Tibial nerve (tissue), 4 donors: ENCODE measurements around the gene PTGR3. TPM values are rescaled to one million over a fixed set of nuclear protein-coding genes. Genes with fewer than 3 reads are reported as not detected.
A peak's percentile ranks its signal among the peaks of the same experiment; 100 is the strongest.

ENCODE experiments used
- DNase-seq, 2 donors: peaks; one replicate each; pipeline ENCODE4 v3.0.0-alpha.2; 2019; ENCODE audit warnings: low spot score in 2 of 2
- H3K27ac ChIP-seq, 4 donors: fragments of 200-600 bp; sonication (generic) in 3 of 4; one replicate each; pipeline ENCODE4 v1.5.1; 2017 to 2019; ENCODE audit warnings: mild to moderate bottlenecking in 1 of 4
- H3K27me3 ChIP-seq, 2 donors: fragments of 200-600 bp; sonication (generic) in 1 of 2; one replicate each; pipeline versions ENCODE4 v1.5.1 to v1.6.0; 2017 to 2019
- H3K36me3 ChIP-seq, 3 donors: fragments of 200-600 bp; sonication (generic); one replicate each; pipeline ENCODE4 v1.5.1; 2018 to 2019
- H3K4me1 ChIP-seq, 4 donors: fragments of 200-600 bp; sonication (generic) in 3 of 4; one replicate each; pipeline ENCODE4 v1.5.1; 2017 to 2019
- H3K4me3 ChIP-seq, 4 donors: fragments of 200-600 bp; sonication (generic) in 3 of 4; one replicate each; pipeline ENCODE4 v1.5.1; 2017 to 2019; ENCODE audit warnings: mild to moderate bottlenecking in 1 of 4, moderate library complexity in 1 of 4
- H3K9me3 ChIP-seq, 4 donors: fragments of 200-600 bp; sonication (generic) in 3 of 4; one replicate each; pipeline ENCODE4 v1.5.1; 2017 to 2019
- CTCF ChIP-seq, 5 experiments: fragments of 200-600 bp in 3 of 5; fragments of 450-650 bp in 2 of 5; sonication (generic) in 3 of 5; IDR thresholded peaks; one replicate each; pipeline ENCODE4 v1.5.1; 2016 to 2019; ENCODE audit warnings: antibody characterized with exemption in 5 of 5, mild to moderate bottlenecking in 3 of 5, moderate library complexity in 2 of 5
- EP300 ChIP-seq, 2 donors: sonication (generic); formaldehyde crosslinking; IDR thresholded peaks; one replicate each; pipeline ENCODE4 v1.6.1; 2017; ENCODE audit warnings: antibody characterized with exemption in 2 of 2, mild to moderate bottlenecking in 1 of 2
- POLR2A ChIP-seq, 2 donors: fragments of 450-650 bp; IDR thresholded peaks; one replicate each; pipeline ENCODE4 v1.6.1; 2017; ENCODE audit warnings: antibody characterized with exemption in 2 of 2, mild to moderate bottlenecking in 2 of 2, moderate library complexity in 2 of 2
- WGBS, 2 donors: methylation state at CpG; one replicate each; pipeline ENCODE4 v1.1.5; 2018; 5-methylcytosine and 5-hydroxymethylcytosine counted together
- total RNA-seq, 4 donors: library from RNA; depleted of rRNA; stranded (reverse); fragments of >200 nt; gene quantifications; one replicate each; pipeline ENCODE4 v1.1.0, GENCODE V29; 2016

Gene PTGR3
- total RNA-seq, 4 donors from 2014 or later = 12.7 to 35.9 (median 24.5) TPM

DNA sequence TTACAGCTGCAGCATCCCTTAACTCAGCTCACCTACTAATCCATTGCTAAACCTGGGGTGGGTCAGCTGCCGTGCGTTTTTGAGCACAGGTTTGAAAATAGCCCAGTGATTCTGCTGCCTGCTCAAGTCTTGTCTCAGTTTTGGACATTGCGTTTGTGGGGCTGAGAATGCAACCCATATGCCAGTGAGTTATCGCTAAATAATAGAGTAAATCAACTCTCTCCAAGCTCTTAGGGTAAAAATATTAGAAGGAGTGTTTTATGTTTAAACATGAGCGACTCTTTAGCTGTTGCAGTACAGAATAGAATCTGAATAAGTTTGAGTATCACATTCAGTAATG lies 3.8 kb upstream of the PTGR3 start:
- Histone ChIP-seq H3K4me3 (peak overlapping the region; percentile 40 to 80 (median 70)), H3K27me3 (no peaks in the 10 kb centered on the region), H3K27ac (peak overlapping the region in 3 of 4 donors; percentile 54 to 93 (median 85)), H3K4me1 (peaks cover 0 to 63% (median 38%) of the 10 kb centered on the region in 4 donors), H3K36me3 (no peaks in the 10 kb centered on the region), H3K9me3 (no peaks in the 10 kb centered on the region)
- TF ChIP-seq POLR2A (IDR thresholded peaks at IDR 0.05) (no peak), EP300 (IDR thresholded peaks at IDR 0.05) (no peak), CTCF (IDR thresholded peaks at IDR 0.05) (no peak)
- WGBS, 2 donors = 38 to 49% methylated on average over 5 of the region's 5 CpGs
- no peak for DNase-seq

DNA sequence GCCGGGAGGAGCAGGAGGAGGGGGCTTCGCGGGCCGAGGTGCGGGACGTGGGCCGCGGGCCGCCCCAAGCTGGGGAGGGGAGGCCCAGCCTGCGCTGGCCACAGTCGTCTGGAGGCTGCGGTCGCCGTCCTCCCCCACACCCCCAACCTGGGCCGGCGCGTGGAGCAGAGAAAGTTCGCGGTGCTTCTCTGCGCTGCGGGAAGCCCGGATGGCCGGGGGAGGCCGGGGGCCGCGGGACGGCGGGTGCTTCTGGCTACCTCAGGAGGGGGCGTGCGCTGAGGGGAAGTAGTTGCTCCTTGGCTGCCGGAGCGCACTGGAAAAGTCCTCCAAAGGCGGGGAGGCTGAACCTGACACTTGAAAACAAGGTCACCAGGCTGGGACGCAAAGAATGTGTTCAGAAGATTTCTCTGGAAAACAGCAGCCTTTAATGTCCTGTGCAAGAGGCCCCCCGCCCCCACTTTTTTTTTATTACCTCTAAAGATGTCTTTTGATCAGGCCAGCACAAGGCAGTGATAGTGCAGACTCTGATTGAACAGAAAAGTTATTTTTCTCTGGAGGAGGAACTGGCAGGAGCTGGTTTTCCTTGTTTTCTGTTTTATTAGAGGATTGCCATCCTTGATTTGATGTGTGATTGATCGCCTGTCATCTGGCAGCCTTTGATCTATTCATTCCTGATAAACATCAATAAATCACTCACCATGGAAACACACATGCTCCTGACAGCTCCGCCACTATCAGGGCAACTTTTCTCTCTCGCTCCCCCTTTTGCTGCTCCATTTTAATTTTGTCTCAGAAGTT lies 3.2 kb upstream of the PTGR3 start:
- Histone ChIP-seq H3K4me3 (peak overlapping the region; percentile 40 to 80 (median 70)), H3K27me3 (no peaks in the 10 kb centered on the region), H3K4me1 (peaks cover 0 to 62% (median 40%) of the 10 kb centered on the region in 4 donors), H3K27ac (peak overlapping the region; percentile 54 to 93 (median 83)), H3K9me3 (no peaks in the 10 kb centered on the region), H3K36me3 (no peaks in the 10 kb centered on the region)
- DNase-seq = peak in 1 of 2 donors; percentile 40
- WGBS, 2 donors = 4 to 12% methylated on average over 7 to 25 of the region's 38 CpGs
- TF ChIP-seq POLR2A (IDR thresholded peaks at IDR 0.05) (no peak), CTCF (IDR thresholded peaks at IDR 0.05) (no peak), EP300 (IDR thresholded peaks at IDR 0.05) (no peak)

DNA sequence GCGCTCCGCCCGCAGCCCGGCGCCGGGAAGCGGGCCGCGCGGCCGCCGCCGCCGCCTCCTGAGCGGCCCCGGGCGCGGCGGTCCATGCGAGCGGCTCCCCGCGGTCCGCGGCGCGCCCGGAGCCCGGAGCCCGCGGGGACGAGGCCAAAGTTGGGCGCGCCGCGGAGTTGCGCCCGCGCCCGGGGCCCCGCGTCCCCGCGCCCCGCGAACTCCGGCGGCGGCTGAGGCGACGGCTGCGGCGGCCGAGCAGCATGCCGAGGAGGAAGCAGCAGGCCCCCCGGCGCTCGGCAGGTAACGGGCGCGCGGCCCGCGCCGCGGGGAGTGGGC lies 2.6 kb upstream of the PTGR3 start:
- Histone ChIP-seq H3K4me3 (peak overlapping the region; percentile 40 to 80 (median 70)), H3K9me3 (no peaks in the 10 kb centered on the region), H3K27me3 (no peaks in the 10 kb centered on the region), H3K27ac (peak overlapping the region; percentile 54 to 93 (median 83)), H3K4me1 (peaks cover 0 to 62% (median 40%) of the 10 kb centered on the region in 4 donors), H3K36me3 (no peaks in the 10 kb centered on the region)
- TF ChIP-seq CTCF (IDR thresholded peaks at IDR 0.05) = no peak
- no peak for TF ChIP-seq POLR2A (IDR thresholded peaks at IDR 0.05)
- TF ChIP-seq EP300 (IDR thresholded peaks at IDR 0.05) = no peak
- no peak for DNase-seq
- 0% methylated on average over 15 to 31 of the region's 66 CpGs for WGBS, 2 donors

DNA sequence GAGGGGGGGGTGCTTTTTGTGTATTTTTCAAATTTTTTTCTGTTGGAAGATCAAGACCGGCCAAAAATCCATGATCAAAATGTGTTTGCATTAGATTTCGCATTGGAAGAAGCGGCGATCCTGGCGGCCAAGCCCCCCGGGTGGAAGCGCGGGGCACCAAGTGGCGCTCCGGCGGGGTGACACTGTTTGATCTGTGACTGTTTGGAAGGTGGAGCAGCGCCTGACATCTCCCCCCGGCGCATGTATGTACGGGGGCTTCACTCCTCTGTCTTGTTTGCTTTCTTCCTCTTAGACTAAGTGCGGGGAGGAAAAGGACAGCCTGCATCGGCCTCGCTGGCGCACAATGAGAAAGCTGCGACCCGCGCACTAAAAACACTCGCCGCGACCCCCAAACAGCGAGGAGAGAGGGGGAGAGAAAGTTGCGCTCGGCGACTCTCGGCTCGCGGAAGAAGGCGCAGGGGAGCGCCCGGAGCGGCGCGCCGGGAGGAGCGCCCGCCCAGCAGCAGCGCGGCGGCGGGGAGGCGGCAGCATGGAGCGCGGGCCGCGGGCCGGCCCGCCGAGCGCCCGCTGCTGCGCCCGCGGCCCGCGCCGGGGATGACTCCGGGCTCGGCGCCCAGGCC lies 2.2 kb upstream of the PTGR3 start:
- Histone ChIP-seq H3K4me3 (peak overlapping the region; percentile 80 to 100 (median 84)), H3K4me1 (peaks cover 0 to 62% (median 43%) of the 10 kb centered on the region in 4 donors), H3K36me3 (no peaks in the 10 kb centered on the region), H3K9me3 (no peaks in the 10 kb centered on the region), H3K27me3 (no peaks in the 10 kb centered on the region), H3K27ac (peak overlapping the region; percentile 94 to 97 (median 96))
- TF ChIP-seq POLR2A (IDR thresholded peaks at IDR 0.05) (no peak), CTCF (IDR thresholded peaks at IDR 0.05) (no peak), EP300 (IDR thresholded peaks at IDR 0.05) (no peak)
- DNase-seq = no peak
- WGBS, 2 donors = 0 to 1% methylated on average over 41 to 42 of the region's 64 CpGs
